Measurements from ENCODE around the gene KATNIP. TPM values are rescaled to one million over a fixed set of nuclear protein-coding genes. Genes with fewer than 3 reads are reported as not detected.

The KATNIP gene
- total RNA-seq, 2 donors from 2014 or later = 16.0 to 23.7 TPM

DNA sequence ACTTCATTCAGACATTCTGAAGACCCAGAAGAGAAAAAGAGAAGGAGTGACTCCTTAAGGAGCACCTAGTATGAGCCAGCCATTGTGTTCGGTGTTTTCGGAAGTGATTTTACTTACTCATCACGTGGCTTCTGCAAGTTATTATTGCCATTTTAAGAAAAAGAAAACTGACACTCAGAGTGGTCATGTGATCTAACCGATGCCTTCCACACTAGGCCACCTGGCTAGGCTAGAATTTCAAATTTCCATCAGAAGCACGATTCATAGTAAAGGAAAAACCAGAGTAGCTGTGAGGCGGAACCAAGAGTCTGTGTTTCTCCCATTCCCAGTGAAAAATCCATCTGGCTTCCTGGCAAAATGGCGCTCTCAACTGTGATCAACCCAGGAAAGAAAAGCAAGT lies 32.3 kb upstream of the KATNIP start:
- no peaks in the 10 kb centered on the region for H3K9me3 ChIP-seq
- H3K4me3 ChIP-seq = no peak overlapping the region
- DNase-seq (ENCODE audit: low spot score) (no peak), ATAC-seq (ENCODE audit: insufficient number of reproducible peaks, low FRiP score, low read depth) (no peak)
- TF ChIP-seq, protein P1, sequence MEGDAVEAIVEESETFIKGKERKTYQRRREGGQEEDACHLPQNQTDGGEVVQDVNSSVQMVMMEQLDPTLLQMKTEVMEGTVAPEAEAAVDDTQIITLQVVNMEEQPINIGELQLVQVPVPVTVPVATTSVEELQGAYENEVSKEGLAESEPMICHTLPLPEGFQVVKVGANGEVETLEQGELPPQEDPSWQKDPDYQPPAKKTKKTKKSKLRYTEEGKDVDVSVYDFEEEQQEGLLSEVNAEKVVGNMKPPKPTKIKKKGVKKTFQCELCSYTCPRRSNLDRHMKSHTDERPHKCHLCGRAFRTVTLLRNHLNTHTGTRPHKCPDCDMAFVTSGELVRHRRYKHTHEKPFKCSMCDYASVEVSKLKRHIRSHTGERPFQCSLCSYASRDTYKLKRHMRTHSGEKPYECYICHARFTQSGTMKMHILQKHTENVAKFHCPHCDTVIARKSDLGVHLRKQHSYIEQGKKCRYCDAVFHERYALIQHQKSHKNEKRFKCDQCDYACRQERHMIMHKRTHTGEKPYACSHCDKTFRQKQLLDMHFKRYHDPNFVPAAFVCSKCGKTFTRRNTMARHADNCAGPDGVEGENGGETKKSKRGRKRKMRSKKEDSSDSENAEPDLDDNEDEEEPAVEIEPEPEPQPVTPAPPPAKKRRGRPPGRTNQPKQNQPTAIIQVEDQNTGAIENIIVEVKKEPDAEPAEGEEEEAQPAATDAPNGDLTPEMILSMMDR (IDR thresholded peaks at IDR 0.05) = no peak
- no peaks in the 10 kb centered on the region for H3K27me3 ChIP-seq (replicated peaks; ENCODE audit: insufficient read depth)
- H3K4me1 ChIP-seq (ENCODE audit: control insufficient read depth in 1 of 2, low read depth in 2 of 2) = peaks cover 4 to 14% of the 10 kb centered on the region in 2 donors
- H3K27ac ChIP-seq = no peak overlapping the region
- H3K36me3 ChIP-seq = peaks cover 3% of the 10 kb centered on the region

DNA sequence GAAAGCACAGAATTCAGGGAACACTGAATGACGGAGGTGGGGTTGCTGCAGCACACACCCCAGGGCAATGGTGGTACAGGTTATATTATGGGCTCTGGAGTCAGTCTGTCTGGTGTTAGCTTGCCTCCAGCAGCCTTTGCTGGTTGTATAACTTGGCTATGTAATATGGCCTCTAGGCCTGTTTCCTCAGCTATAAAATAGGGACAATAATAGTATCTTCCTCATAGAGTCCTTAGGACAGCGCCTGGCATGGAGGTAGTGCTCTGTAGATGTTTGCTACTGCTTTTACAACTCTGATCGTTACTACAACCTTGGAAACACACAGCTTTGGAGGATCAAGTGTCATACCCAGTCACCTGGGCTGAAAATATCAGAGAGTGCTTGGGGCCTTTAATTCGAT lies 31.7 kb upstream of the KATNIP start:
- H3K36me3 ChIP-seq = no peaks in the 10 kb centered on the region

DNA sequence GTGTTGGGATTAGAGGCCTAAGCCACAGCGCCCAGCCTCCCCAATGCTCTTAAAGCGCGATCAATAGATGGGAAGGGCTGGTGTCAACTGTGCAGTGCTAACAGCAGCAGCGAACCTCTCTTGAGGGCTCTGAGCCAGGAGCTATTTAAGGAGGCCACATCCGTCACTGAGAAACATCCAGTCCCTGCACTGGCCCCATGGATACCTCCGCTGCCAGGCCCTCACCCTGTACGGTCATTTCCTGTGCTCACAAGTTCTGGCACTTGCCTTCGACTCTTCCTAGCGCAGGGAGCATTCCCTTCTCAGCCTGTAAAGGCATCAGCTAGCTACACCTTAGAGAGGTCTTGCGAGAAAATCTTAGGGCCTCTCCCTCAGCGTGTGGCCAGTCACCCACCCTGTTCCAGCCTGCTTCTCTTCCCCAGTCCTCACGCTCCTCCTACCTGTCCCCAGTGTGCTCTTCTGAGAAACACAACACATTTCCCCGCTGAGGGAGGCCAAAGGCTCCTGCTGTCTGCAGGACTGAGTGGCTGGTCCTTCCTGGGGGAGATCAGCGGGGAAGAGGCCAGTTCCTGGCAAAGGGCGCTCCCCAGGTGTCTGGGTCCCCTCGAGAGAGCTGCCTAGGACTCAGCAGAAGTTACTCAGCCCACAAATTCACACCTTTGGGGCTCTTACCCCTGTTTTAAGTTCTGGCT lies 28.8 kb upstream of the KATNIP start:
- Histone ChIP-seq H3K27me3 (replicated peaks; ENCODE audit: insufficient read depth) (no peaks in the 10 kb centered on the region), H3K4me3 (peak overlapping the region; percentile 11), H3K9me3 (no peaks in the 10 kb centered on the region), H3K27ac (peak overlapping the region; percentile 61 to 76), H3K36me3 (peaks cover 15% of the 10 kb centered on the region), H3K4me1 (ENCODE audit: control insufficient read depth in 1 of 2, low read depth in 2 of 2) (peaks cover 4 to 14% of the 10 kb centered on the region in 2 donors)
- TF ChIP-seq, protein P1 (IDR thresholded peaks at IDR 0.05) = no peak
- peak; percentile 79 for ATAC-seq (ENCODE audit: insufficient number of reproducible peaks, low FRiP score, low read depth)
- DNase-seq (ENCODE audit: low spot score) = peak; percentile 29

More for the DNA sequence above, 31.7 kb upstream of the KATNIP start:
- Histone ChIP-seq H3K4me1 (ENCODE audit: control insufficient read depth in 1 of 2, low read depth in 2 of 2) (peaks cover 4 to 14% of the 10 kb centered on the region in 2 donors), H3K27ac (no peak overlapping the region), H3K9me3 (no peaks in the 10 kb centered on the region), H3K4me3 (no peak overlapping the region), H3K27me3 (replicated peaks; ENCODE audit: insufficient read depth) (no peaks in the 10 kb centered on the region)
- TF ChIP-seq, protein P1 (IDR thresholded peaks at IDR 0.05) = no peak
- DNase-seq (ENCODE audit: low spot score) (no peak), ATAC-seq (ENCODE audit: insufficient number of reproducible peaks, low FRiP score, low read depth) (no peak)

DNA sequence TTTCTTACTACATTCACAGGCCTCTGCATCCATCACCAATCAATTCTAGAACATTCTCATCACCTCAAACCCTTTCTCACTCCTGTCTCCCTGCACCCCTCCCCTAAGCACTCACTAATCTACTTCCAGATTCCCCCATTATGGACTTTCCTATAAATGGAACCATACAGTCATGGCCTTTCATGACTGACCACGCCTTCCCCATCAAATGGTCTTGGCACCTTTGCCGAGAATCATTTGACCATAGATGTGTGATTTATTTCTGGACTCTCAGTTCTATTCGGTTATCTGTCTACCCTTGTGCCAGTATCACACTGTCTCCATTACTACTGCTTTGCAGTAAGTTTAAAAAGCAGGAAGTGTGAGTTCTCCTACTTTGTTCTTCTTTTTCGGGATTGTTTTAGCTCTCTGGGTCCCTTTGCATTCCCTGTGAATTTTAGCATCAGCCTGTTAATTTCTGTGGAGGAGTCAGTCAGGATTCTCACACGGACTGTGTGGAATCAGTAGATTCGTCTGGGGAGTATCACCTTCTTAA lies 27.7 kb upstream of the KATNIP start:
- ATAC-seq (ENCODE audit: insufficient number of reproducible peaks, low FRiP score, low read depth) = no peak
- Histone ChIP-seq H3K27me3 (replicated peaks; ENCODE audit: insufficient read depth) (no peaks in the 10 kb centered on the region), H3K36me3 (peaks cover 24% of the 10 kb centered on the region), H3K4me1 (ENCODE audit: control insufficient read depth in 1 of 2, low read depth in 2 of 2) (peaks cover 4 to 14% of the 10 kb centered on the region in 2 donors), H3K4me3 (no peak overlapping the region), H3K9me3 (no peaks in the 10 kb centered on the region), H3K27ac (no peak overlapping the region)
- no peak for DNase-seq (ENCODE audit: low spot score)
- TF ChIP-seq, protein P1 (IDR thresholded peaks at IDR 0.05) = no peak

DNA sequence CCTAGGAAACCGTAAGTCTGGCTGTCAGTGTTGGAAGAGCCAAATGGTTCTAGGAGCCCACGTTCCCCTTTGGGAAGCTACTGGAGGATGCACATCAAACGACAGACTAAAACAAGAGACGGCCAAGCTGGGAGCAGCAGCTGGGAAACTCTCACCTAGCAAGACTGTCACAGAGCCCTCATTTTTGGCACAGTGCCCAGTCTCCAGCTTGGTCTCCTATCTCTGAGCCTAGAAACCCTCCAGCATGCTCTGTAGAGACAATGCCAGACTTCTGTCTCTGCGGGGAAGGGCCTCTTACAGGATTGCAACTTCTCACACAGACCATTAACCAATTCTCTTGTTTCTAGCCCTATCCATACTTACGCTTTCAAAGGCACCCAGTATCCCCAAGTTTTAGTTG lies 23.8 kb upstream of the KATNIP start:
- TF ChIP-seq, protein P1 (IDR thresholded peaks at IDR 0.05) = no peak
- ATAC-seq (ENCODE audit: insufficient number of reproducible peaks, low FRiP score, low read depth) = no peak
- peaks cover 50% of the 10 kb centered on the region for H3K36me3 ChIP-seq

More for the DNA sequence above, 23.8 kb upstream of the KATNIP start:
- Histone ChIP-seq H3K4me3 (no peak overlapping the region), H3K4me1 (ENCODE audit: control insufficient read depth in 1 of 2, low read depth in 2 of 2) (peaks cover 3 to 5% of the 10 kb centered on the region in 2 donors), H3K27me3 (replicated peaks; ENCODE audit: insufficient read depth) (no peaks in the 10 kb centered on the region), H3K27ac (no peak overlapping the region), H3K9me3 (no peaks in the 10 kb centered on the region)
- DNase-seq (ENCODE audit: low spot score) = no peak

Measured in thoracic aorta (tissue), 2 donors.